Measurements from ENCODE around the gene ZYG11A. TPM values are rescaled to one million over a fixed set of nuclear protein-coding genes. Genes with fewer than 3 reads are reported as not detected.

Gene ZYG11A
- total RNA-seq, 2 experiments from 2014 or later = 0.11 to 0.16 TPM

- no peak overlapping the region for H3K27ac ChIP-seq (ENCODE audit: low read depth in 1 of 2, low read length in 2 of 2)
- intact Hi-C loops (cut with DNase I, micrococcal nuclease) = loop anchor here (2.0 to 10.0 kb wide), 7 partner anchors 75 to 1135 kb away; partner anchors contain the start of genes ORC1 (in 1 of the 2), PRPF38A (in 1 of the 2), TCEANC2 (in 1 of the 2) and TMEM59 (in 1 of the 2)
- H3K9me3 ChIP-seq (ENCODE audit: control insufficient read depth in 1 of 2, insufficient read depth in 1 of 2, low read length in 2 of 2) = no peaks in the 10 kb centered on the region
- ChIA-PET POLR2A (interaction anchor here (0.8 kb wide), 1 partner anchor 367 kb away, joined by 3 read pairs; the partner anchor contains the start of gene TUT4), CTCF (no interaction called here)
- peaks cover 9% of the 10 kb centered on the region for H3K36me3 Mint-ChIP-seq (ENCODE audit: low read depth)
- DNase-seq (no peak), ATAC-seq (ENCODE audit: poor library complexity) (no peak)
- H3K27me3 ChIP-seq (ENCODE audit: control insufficient read depth in 1 of 2, insufficient read depth in 2 of 2, low read length in 2 of 2) = no peaks in the 10 kb centered on the region
- TF ChIP-seq, protein P1, sequence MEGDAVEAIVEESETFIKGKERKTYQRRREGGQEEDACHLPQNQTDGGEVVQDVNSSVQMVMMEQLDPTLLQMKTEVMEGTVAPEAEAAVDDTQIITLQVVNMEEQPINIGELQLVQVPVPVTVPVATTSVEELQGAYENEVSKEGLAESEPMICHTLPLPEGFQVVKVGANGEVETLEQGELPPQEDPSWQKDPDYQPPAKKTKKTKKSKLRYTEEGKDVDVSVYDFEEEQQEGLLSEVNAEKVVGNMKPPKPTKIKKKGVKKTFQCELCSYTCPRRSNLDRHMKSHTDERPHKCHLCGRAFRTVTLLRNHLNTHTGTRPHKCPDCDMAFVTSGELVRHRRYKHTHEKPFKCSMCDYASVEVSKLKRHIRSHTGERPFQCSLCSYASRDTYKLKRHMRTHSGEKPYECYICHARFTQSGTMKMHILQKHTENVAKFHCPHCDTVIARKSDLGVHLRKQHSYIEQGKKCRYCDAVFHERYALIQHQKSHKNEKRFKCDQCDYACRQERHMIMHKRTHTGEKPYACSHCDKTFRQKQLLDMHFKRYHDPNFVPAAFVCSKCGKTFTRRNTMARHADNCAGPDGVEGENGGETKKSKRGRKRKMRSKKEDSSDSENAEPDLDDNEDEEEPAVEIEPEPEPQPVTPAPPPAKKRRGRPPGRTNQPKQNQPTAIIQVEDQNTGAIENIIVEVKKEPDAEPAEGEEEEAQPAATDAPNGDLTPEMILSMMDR (IDR thresholded peaks at IDR 0.05) = no peak
- H3K27me3 Mint-ChIP-seq = no peaks in the 10 kb centered on the region
- H3K4me1 ChIP-seq (ENCODE audit: insufficient read depth, low read length) = peaks cover 28% of the 10 kb centered on the region
- H3K4me1 Mint-ChIP-seq (ENCODE audit: low read depth) = peaks cover 38% of the 10 kb centered on the region
- H3K9me3 Mint-ChIP-seq = no peaks in the 10 kb centered on the region
- H3K27ac Mint-ChIP-seq = peak overlapping the region; percentile 70
- H3K4me3 ChIP-seq (ENCODE audit: low read length) = no peak overlapping the region
- H3K4me3 Mint-ChIP-seq = peak overlapping the region; percentile 85
- peaks cover 4% of the 10 kb centered on the region for H3K36me3 ChIP-seq (ENCODE audit: insufficient read depth, low read length)
Observed at GRCh38 chr1:52919723-52920483, 77.3 kb downstream of the ZYG11A start.

DNA sequence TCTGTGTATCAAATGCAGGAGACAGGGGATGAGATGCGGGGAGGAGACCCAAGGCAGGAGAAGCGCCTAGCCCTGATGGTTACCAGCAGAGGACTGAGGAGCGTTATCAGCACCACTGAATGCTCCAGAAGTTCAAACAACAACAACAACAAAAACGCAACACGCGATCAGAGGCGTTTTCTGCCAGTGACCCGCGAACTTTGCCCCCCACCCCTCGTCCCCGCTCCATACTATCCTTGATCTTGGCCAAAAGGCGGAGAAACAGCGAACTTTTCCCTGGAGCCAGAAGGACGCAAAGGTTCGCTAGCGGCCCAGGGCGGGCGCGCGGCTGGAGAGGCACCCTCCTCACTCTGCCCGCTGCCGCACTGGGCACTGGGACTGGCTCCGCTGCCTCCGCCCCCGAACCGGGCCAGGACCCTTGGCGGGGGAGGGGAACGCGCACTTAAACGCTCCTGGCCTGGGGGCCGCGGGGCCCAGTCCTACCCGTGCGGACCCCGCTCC lies 78.3 kb downstream of the ZYG11A start:
- Histone ChIP-seq H3K4me1 (ENCODE audit: insufficient read depth, low read length) (peaks cover 28% of the 10 kb centered on the region), H3K36me3 (ENCODE audit: insufficient read depth, low read length) (peaks cover 2% of the 10 kb centered on the region), H3K4me3 (ENCODE audit: low read length) (peak overlapping the region; percentile 66), H3K9me3 (ENCODE audit: control insufficient read depth in 1 of 2, insufficient read depth in 1 of 2, low read length in 2 of 2) (no peaks in the 10 kb centered on the region), H3K27me3 (ENCODE audit: control insufficient read depth in 1 of 2, insufficient read depth in 2 of 2, low read length in 2 of 2) (no peaks in the 10 kb centered on the region), H3K27ac (ENCODE audit: low read depth in 1 of 2, low read length in 2 of 2) (peak overlapping the region; percentile 53 to 79)
- ATAC-seq (ENCODE audit: poor library complexity) = no peak
- CTCF ChIA-PET = interaction anchor here (1.0 to 2.0 kb wide), 6 partner anchors 13 to 261 kb away, joined by 3 to 8 read pairs (median 6); no protein-coding TSS in a partner anchor
- peaks cover 4% of the 10 kb centered on the region for H3K36me3 Mint-ChIP-seq (ENCODE audit: low read depth)
- TF ChIP-seq, protein P1 (IDR thresholded peaks at IDR 0.05) = no peak
- peak overlapping the region; percentile 70 for H3K27ac Mint-ChIP-seq
- H3K9me3 Mint-ChIP-seq = no peaks in the 10 kb centered on the region
- intact Hi-C loops (cut with DNase I, micrococcal nuclease) = loop anchor here (2.0 to 10.0 kb wide), 7 partner anchors 76 to 1134 kb away; partner anchors contain the start of genes ORC1 (in 1 of the 2), PRPF38A (in 1 of the 2), TCEANC2 (in 1 of the 2) and TMEM59 (in 1 of the 2)
- peaks cover 39% of the 10 kb centered on the region for H3K4me1 Mint-ChIP-seq (ENCODE audit: low read depth)
- H3K27me3 Mint-ChIP-seq = no peaks in the 10 kb centered on the region
- peak in 1 of 14 experiments; percentile 30 for DNase-seq
- H3K4me3 Mint-ChIP-seq = peak overlapping the region; percentile 85
- POLR2A ChIA-PET = interaction anchor here (0.8 to 1.5 kb wide), 7 partner anchors 10 to 368 kb away, joined by 3 to 7 read pairs (median 4); partner anchors contain the start of genes TUT4, ZYG11A and ZYG11B

DNA sequence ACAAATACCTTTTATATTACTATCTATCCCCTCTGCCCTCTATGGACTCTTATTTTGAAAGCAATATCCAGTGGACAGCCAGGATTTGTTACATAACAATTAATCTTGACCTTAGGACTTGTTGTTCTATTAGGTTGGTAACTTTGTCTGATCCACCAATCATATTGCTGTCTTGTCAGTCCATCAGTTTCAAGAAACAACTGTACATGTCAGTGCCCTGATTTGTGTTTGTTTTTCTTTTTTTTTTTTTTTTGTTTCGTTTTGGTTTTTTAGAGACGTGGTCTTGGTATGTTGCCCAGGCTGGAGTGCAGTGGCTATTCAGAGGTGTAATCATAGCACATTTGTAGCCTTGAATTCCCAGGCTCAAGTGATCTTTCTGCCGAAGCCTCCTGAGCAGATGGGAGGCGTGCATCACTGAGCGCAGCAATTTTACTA lies 83.0 kb downstream of the ZYG11A start:
- peaks cover 41% of the 10 kb centered on the region for H3K4me1 ChIP-seq (ENCODE audit: insufficient read depth, low read length)
- no peaks in the 10 kb centered on the region for H3K9me3 ChIP-seq (ENCODE audit: control insufficient read depth in 1 of 2, insufficient read depth in 1 of 2, low read length in 2 of 2)
- no peaks in the 10 kb centered on the region for H3K36me3 ChIP-seq (ENCODE audit: insufficient read depth, low read length)
- H3K27ac ChIP-seq (ENCODE audit: low read depth in 1 of 2, low read length in 2 of 2) = no peak overlapping the region
- Mint-ChIP-seq H3K4me1 (ENCODE audit: low read depth) (peaks cover 46% of the 10 kb centered on the region), H3K4me3 (peak overlapping the region; percentile 69), H3K27ac (no peak overlapping the region), H3K36me3 (ENCODE audit: low read depth) (peaks cover 4% of the 10 kb centered on the region), H3K9me3 (no peaks in the 10 kb centered on the region), H3K27me3 (no peaks in the 10 kb centered on the region)
- H3K4me3 ChIP-seq (ENCODE audit: low read length) = no peak overlapping the region
- TF ChIP-seq, protein P1 (IDR thresholded peaks at IDR 0.05) = no peak
- ChIA-PET CTCF (no interaction called here), POLR2A (no interaction called here)
- DNase-seq (no peak), ATAC-seq (ENCODE audit: poor library complexity) (no peak)
- H3K27me3 ChIP-seq (ENCODE audit: control insufficient read depth in 1 of 2, insufficient read depth in 2 of 2, low read length in 2 of 2) = no peaks in the 10 kb centered on the region
- intact Hi-C loops (cut with DNase I, micrococcal nuclease) = loop anchor here (5.0 to 10.0 kb wide), 5 partner anchors 81 to 1129 kb away; partner anchors contain the start of genes MAGOH (in 1 of the 2), ORC1 (in 1 of the 2), PRPF38A (in 1 of the 2) and TCEANC2 (in 1 of the 2)
